A549 treated with GW870086 at 1 μM for 4 hours (cell line): ENCODE data around the gene CLDN3. TPM values are rescaled to one million over a fixed set of nuclear protein-coding genes. Genes with fewer than 3 reads are reported as not detected.

Source experiments
- total RNA-seq: library from RNA; stranded (reverse); fragments of 200-300 nt; extraction: Qiagen RNA extraction; gene quantifications from 5 replicates; pipeline ENCODE4 v1.2.3, GENCODE V29; 2022; ENCODE audit warnings: low read depth

CLDN3 gene
- total RNA-seq: 2.1 to 5.3 TPM (median 3.0 TPM) in 5 replicates

GRCh38 chr7:73770002-73770859 lies at the start of gene CLDN3:
Gene CLDN3, minus strand, starts transcription at chr7:73770270. Its CDS starts 221 bp downstream, at chr7:73770049.

GRCh38 chr7:73738612-73739386 lies 31.3 kb downstream of the CLDN3 start, which contains the start of gene ABHD11:
Gene ABHD11, minus strand, starts transcription at chr7:73738802. Its CDS starts 32 bp downstream, at chr7:73738770.

Other genes with a start within 250 kb of the CLDN3 start
- gene BAZ1B, start 248.0 kb downstream of the CLDN3 start, total RNA-seq: 47.9 to 58.9 TPM (median 56.2 TPM) in 5 replicates
- 60.4 to 75.8 TPM (median 68.4 TPM) in 5 replicates for gene BCL7B, start 212.6 kb downstream of the CLDN3 start, total RNA-seq
- gene TBL2, start 191.7 kb downstream of the CLDN3 start, total RNA-seq: 49.3 to 57.0 TPM (median 50.3 TPM) in 5 replicates
- gene MLXIPL, start 145.7 kb downstream of the CLDN3 start, total RNA-seq: 1.2 to 1.5 TPM (median 1.3 TPM) in 5 replicates
- gene VPS37D, start 102.4 kb downstream of the CLDN3 start, total RNA-seq: 4.4 to 7.3 TPM (median 6.6 TPM) in 5 replicates
- 8.2 to 10.7 TPM (median 10.2 TPM) in 5 replicates for gene DNAJC30, start 86.8 kb downstream of the CLDN3 start, total RNA-seq
- 129 to 166 TPM (median 136 TPM) in 5 replicates for gene BUD23, start 86.7 kb downstream of the CLDN3 start, total RNA-seq
- 75.6 to 95.5 TPM (median 88.3 TPM) in 5 replicates for gene STX1A, start 50.6 kb downstream of the CLDN3 start, total RNA-seq
- gene ABHD11, start 31.5 kb downstream of the CLDN3 start, total RNA-seq: 21.8 to 28.5 TPM (median 26.4 TPM) in 5 replicates
- gene CLDN4, start 60.7 kb upstream of the CLDN3 start, total RNA-seq: 5.5 to 7.7 TPM (median 7.4 TPM) in 5 replicates
- gene METTL27, start 72.2 kb upstream of the CLDN3 start, total RNA-seq: 7.1 to 11.1 TPM (median 10.1 TPM) in 5 replicates
- 0.32 TPM in 1 of 5 replicates, not detected in the others for gene TMEM270, start 90.9 kb upstream of the CLDN3 start, total RNA-seq